Thoracic aorta (tissue), 2 donors: ENCODE results near the gene SEMA3D. TPM values are rescaled to one million over a fixed set of nuclear protein-coding genes. Genes with fewer than 3 reads are reported as not detected.

Source experiments
- ATAC-seq: fragments of 150-250 bp; one replicate; pipeline ENCODE4 v1.8.0; 2017; ENCODE audit warnings: low read depth; ENCODE audit not compliant: insufficient number of reproducible peaks, low FRiP score
- DNase-seq: peaks from one replicate; pipeline ENCODE4 v3.0.0-alpha.2; 2020; ENCODE audit warnings: low spot score
- H3K27ac ChIP-seq, 2 donors: fragments of 200-600 bp; sonication (generic); 1 replicate in 1 of 2; 2 replicates in 1 of 2; pipeline ENCODE4 v1.5.1; 2016; ENCODE audit warnings: mild to moderate bottlenecking in 2 of 2, moderate library complexity in 2 of 2
- H3K27me3 ChIP-seq: fragments of 200-600 bp; sonication (generic); replicated peaks from 2 replicates; pipeline ENCODE4 v1.6.0; 2016; ENCODE audit warnings: mild to moderate bottlenecking; ENCODE audit not compliant: insufficient read depth
- H3K36me3 ChIP-seq: fragments of 200-600 bp; sonication (generic); one replicate; pipeline ENCODE4 v1.5.1; 2016
- H3K4me1 ChIP-seq, 2 donors: fragments of 200-600 bp; sonication (generic); 1 replicate in 1 of 2; 2 replicates in 1 of 2; pipeline versions ENCODE4 v1.5.1 to v1.6.0; 2016; ENCODE audit warnings: low read depth in 2 of 2, mild to moderate bottlenecking in 1 of 2; ENCODE audit not compliant: control insufficient read depth in 1 of 2
- H3K4me3 ChIP-seq: fragments of 200-600 bp; sonication (generic); 2 replicates; pipeline ENCODE4 v1.5.1; 2016; ENCODE audit warnings: mild to moderate bottlenecking
- H3K9me3 ChIP-seq: fragments of 200-600 bp; sonication (generic); 2 replicates; pipeline ENCODE4 v1.5.1; 2016
- total RNA-seq, 2 donors: library from RNA; depleted of rRNA; stranded (reverse); fragments of >200 nt; gene quantifications; one replicate each; pipeline versions ENCODE4 v1.1.0 to v1.2.3, GENCODE V29; 2016
- TF ChIP-seq, protein P1 (sequence below): fragments of 200-600 bp; sonication (generic); IDR thresholded peaks from one replicate; pipeline ENCODE4 v1.5.1; 2019; ENCODE audit warnings: antibody characterized with exemption

The SEMA3D gene
- total RNA-seq, 2 donors from 2014 or later = 18.5 to 22.8 TPM

DNA sequence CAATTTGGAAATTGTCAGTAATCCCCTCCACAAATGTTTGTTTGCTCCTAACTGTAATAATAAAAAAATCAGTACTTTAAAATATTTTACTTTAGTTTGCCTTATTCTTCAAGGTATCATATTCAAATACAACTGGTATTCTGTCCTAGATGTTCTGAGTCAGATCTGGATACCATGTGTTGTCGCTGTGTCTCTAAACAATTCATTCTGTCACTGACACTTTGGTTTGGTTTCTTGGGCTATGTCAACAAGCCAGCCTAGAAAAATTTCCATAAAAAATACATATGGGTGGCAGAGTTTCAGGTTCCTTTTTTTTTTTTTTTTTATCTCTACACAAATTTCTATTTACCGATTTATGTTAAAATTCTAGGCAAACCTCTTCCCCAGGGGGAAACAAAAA is 33.2 kb upstream of the SEMA3D start:
- H3K9me3 ChIP-seq = no peaks in the 10 kb centered on the region
- ATAC-seq = no peak
- TF ChIP-seq, protein P1, sequence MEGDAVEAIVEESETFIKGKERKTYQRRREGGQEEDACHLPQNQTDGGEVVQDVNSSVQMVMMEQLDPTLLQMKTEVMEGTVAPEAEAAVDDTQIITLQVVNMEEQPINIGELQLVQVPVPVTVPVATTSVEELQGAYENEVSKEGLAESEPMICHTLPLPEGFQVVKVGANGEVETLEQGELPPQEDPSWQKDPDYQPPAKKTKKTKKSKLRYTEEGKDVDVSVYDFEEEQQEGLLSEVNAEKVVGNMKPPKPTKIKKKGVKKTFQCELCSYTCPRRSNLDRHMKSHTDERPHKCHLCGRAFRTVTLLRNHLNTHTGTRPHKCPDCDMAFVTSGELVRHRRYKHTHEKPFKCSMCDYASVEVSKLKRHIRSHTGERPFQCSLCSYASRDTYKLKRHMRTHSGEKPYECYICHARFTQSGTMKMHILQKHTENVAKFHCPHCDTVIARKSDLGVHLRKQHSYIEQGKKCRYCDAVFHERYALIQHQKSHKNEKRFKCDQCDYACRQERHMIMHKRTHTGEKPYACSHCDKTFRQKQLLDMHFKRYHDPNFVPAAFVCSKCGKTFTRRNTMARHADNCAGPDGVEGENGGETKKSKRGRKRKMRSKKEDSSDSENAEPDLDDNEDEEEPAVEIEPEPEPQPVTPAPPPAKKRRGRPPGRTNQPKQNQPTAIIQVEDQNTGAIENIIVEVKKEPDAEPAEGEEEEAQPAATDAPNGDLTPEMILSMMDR = no peak
- H3K27ac ChIP-seq = no peak overlapping the region
- H3K27me3 ChIP-seq = no peaks in the 10 kb centered on the region
- no peak overlapping the region for H3K4me3 ChIP-seq
- H3K36me3 ChIP-seq = no peaks in the 10 kb centered on the region
- DNase-seq = no peak
- no peaks in the 10 kb centered on the region for H3K4me1 ChIP-seq

DNA sequence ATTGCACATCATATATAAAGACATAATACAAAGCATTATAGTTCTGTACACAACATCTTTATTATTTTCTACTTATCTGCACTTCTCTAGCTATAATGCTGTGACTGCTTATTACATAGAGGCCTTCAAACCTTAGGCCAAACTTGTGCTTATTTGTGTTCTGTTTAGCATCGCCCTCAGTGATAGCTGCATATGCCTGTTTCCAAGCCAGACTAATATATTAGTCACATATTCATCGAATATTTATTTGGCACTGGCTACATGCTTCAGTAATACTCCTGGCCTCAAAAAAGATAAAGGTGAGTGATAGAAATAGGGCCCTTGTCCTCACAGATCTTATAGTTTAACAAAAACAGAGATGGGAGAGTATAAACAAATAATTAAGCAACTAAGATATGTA is 30.2 kb upstream of the SEMA3D start:
- Histone ChIP-seq H3K4me1 (no peaks in the 10 kb centered on the region), H3K4me3 (no peak overlapping the region), H3K36me3 (no peaks in the 10 kb centered on the region), H3K9me3 (no peaks in the 10 kb centered on the region), H3K27ac (no peak overlapping the region), H3K27me3 (no peaks in the 10 kb centered on the region)
- TF ChIP-seq, protein P1 = no peak
- ATAC-seq = no peak
- no peak for DNase-seq

DNA sequence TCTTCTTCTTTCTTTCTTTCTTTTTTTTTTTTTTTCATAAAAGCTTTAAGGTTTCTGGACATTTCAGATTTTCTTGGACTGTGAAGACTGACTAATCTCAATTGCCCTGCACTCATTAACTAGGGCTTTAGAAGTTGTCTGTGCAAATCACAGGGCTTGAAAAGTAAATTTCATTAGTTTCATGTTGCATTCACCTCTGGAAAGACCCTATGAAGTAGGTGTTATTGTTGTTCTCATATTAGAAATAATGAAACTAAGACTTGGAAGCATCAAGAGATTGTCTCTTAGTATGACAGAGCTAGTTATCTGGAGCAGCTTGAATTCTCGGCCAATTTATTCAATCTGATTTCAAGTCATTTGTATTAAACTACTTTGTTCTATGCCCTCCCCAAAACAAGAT is 28.2 kb upstream of the SEMA3D start:
- Histone ChIP-seq H3K36me3 (no peaks in the 10 kb centered on the region), H3K9me3 (no peaks in the 10 kb centered on the region), H3K27me3 (no peaks in the 10 kb centered on the region), H3K4me1 (no peaks in the 10 kb centered on the region), H3K4me3 (no peak overlapping the region), H3K27ac (no peak overlapping the region)
- ATAC-seq (no peak), DNase-seq (no peak)
- TF ChIP-seq, protein P1 = no peak

DNA sequence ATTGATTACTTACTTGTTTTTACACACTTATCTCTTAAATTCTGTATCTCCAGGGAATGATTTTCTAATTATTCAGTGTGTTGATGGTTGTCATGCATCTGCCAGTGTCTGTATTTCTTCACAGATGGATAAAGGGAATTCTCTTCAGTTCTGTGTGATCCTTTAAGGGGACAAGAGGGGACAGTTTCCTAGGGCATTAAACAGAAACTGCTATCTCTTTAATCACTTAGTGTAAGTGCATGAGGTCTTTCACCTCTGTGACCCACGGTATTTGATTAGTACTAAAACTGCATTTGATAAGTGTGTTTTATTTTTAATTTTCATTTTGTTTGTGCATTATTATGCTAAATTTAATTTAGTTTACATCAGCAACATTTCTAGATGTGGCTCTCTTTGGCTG is 26.6 kb upstream of the SEMA3D start:
- Histone ChIP-seq H3K4me1 (no peaks in the 10 kb centered on the region), H3K27ac (no peak overlapping the region), H3K4me3 (no peak overlapping the region), H3K36me3 (no peaks in the 10 kb centered on the region), H3K9me3 (no peaks in the 10 kb centered on the region), H3K27me3 (no peaks in the 10 kb centered on the region)
- ATAC-seq (no peak), DNase-seq (no peak)
- TF ChIP-seq, protein P1 = no peak

DNA sequence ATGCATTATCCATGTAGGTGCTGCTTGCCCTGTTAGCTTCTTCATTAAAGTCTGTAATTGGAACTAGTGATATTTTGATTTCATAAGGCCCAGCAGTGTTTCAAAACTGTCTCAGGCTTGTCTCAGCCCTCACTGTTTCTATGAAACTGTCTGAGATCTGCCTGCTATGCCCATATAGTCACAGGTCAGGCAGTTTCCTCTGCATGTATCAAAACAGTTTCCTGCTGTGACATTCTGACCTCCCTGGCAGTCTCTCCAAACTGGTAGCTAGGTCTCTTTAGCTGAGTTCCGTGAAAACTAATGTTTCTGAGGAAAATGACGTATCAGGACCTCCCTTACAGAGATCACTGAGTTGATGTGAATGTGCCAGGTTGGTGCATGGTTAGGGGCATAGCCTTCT is 18.9 kb upstream of the SEMA3D start:
- Histone ChIP-seq H3K4me1 (no peaks in the 10 kb centered on the region), H3K4me3 (no peak overlapping the region)
- ATAC-seq = no peak

More for the DNA sequence above, 18.9 kb upstream of the SEMA3D start:
- TF ChIP-seq, protein P1 = no peak
- no peaks in the 10 kb centered on the region for H3K9me3 ChIP-seq
- H3K36me3 ChIP-seq = no peaks in the 10 kb centered on the region
- no peaks in the 10 kb centered on the region for H3K27me3 ChIP-seq
- no peak overlapping the region for H3K27ac ChIP-seq
- no peak for DNase-seq
